Sigmoid colon (tissue), 7 donors: Measurements from ENCODE around the gene B3GAT2. TPM values are rescaled to one million over a fixed set of nuclear protein-coding genes. Genes with fewer than 3 reads are reported as not detected.

ENCODE experiments used
- DNase-seq: peaks from one replicate; pipeline ENCODE4 v3.0.0-alpha.2; 2019
- H3K27ac ChIP-seq, 4 donors: fragments of 200-600 bp; sonication (generic); one replicate each; pipeline ENCODE4 v1.5.1; 2016 to 2019; ENCODE audit warnings: mild to moderate bottlenecking in 1 of 4
- H3K27me3 ChIP-seq, 3 donors: fragments of 200-600 bp; sonication (generic); one replicate each; pipeline ENCODE4 v1.5.1; 2019; ENCODE audit warnings: mild to moderate bottlenecking in 1 of 3
- H3K36me3 ChIP-seq, 4 donors: fragments of 200-600 bp; sonication (generic); one replicate each; pipeline ENCODE4 v1.5.1; 2016 to 2019
- H3K4me1 ChIP-seq, 4 donors: fragments of 200-600 bp; sonication (generic); one replicate each; pipeline ENCODE4 v1.5.1; 2017 to 2019
- H3K4me3 ChIP-seq, 4 donors: fragments of 200-600 bp; sonication (generic); one replicate each; pipeline ENCODE4 v1.5.1; 2017 to 2019; ENCODE audit warnings: mild to moderate bottlenecking in 2 of 4, moderate library complexity in 1 of 4
- H3K9me3 ChIP-seq, 4 donors: fragments of 200-600 bp in 3 of 4; sonication (generic) in 3 of 4; one replicate each; pipeline versions ENCODE4 v1.5.1 to v1.6.1; 2013 to 2019
- CTCF ChIP-seq, 4 experiments: fragments of 450-650 bp in 3 of 4; fragments of 200-600 bp in 1 of 4; IDR thresholded peaks; one replicate each; pipeline ENCODE4 v1.5.1; 2016 to 2019; ENCODE audit warnings: antibody characterized with exemption in 4 of 4, mild to moderate bottlenecking in 3 of 4, moderate library complexity in 2 of 4
- EP300 ChIP-seq, 4 donors: sonication (generic); formaldehyde crosslinking; IDR thresholded peaks; one replicate each; pipeline ENCODE4 v1.6.1; 2017; ENCODE audit warnings: antibody characterized with exemption in 4 of 4
- POLR2A ChIP-seq, 2 donors: fragments of 450-650 bp; IDR thresholded peaks; one replicate each; pipeline ENCODE4 v1.6.1; 2016; ENCODE audit warnings: antibody characterized with exemption in 2 of 2, mild to moderate bottlenecking in 2 of 2, moderate library complexity in 2 of 2
- POLR2AphosphoS5 ChIP-seq, 4 donors: sonication (generic); formaldehyde crosslinking; IDR thresholded peaks; one replicate each; pipeline ENCODE4 v1.6.1; 2017; ENCODE audit warnings: antibody characterized with exemption in 4 of 4
- WGBS, 2 donors: extraction: QIAGEN DNeasy Blood & Tissue Kit; methylation state at CpG; one replicate each; pipeline ENCODE4 v1.1.7; 2013; 5-methylcytosine and 5-hydroxymethylcytosine counted together
- intact Hi-C: fragments of 100-400 bp; cut with DNase I; formaldehyde crosslinking; loops from one replicate; pipeline ENCODE4 v1.15.1; 2023
- polyA plus RNA-seq, 3 donors: library from polyadenylated mRNA; stranded (reverse); fragments of 200-250 nt; gene quantifications; one replicate each; pipeline ENCODE4 v1.2.3, GENCODE V29; 2013
- total RNA-seq, 4 donors: library from RNA; depleted of rRNA; stranded (reverse); fragments of >200 nt; gene quantifications; one replicate each; pipeline ENCODE4 v1.1.0, GENCODE V29; 2016
- donor health status: healthy with polysubstance abuse.
- donor health status: Bipolar disorder and iron deficiency.
- donor health status: healthy.

B3GAT2 gene
- total and polyA plus RNA-seq, 7 donors: under 0.01 to 0.28 (median 0.17) TPM; not detected in 3

GRCh38 chr6:70823651-70824050 is 133.2 kb downstream of the B3GAT2 start:
- Histone ChIP-seq H3K4me1 (no peaks in the 10 kb centered on the region), H3K27me3 (no peaks in the 10 kb centered on the region), H3K36me3 (no peaks in the 10 kb centered on the region), H3K4me3 (no peak overlapping the region), H3K9me3 (no peaks in the 10 kb centered on the region), H3K27ac (no peak overlapping the region)
- DNase-seq: no peak
- 80 to 95% methylated on average over 1 of the region's 1 CpG for WGBS, 2 donors
- intact Hi-C loops: no loop called here
- TF ChIP-seq EP300 (IDR thresholded peaks at IDR 0.05) (no peak), POLR2A (IDR thresholded peaks at IDR 0.05) (no peak), POLR2AphosphoS5 (IDR thresholded peaks at IDR 0.05) (no peak), CTCF (IDR thresholded peaks at IDR 0.05) (no peak)

GRCh38 chr6:70821751-70822150 is 135.1 kb downstream of the B3GAT2 start:
- 85 to 92% methylated on average over 2 of the region's 2 CpGs for WGBS, 2 donors
- Histone ChIP-seq H3K36me3 (no peaks in the 10 kb centered on the region), H3K4me3 (no peak overlapping the region), H3K27ac (no peak overlapping the region), H3K9me3 (no peaks in the 10 kb centered on the region), H3K4me1 (no peaks in the 10 kb centered on the region), H3K27me3 (no peaks in the 10 kb centered on the region)
- TF ChIP-seq POLR2AphosphoS5 (IDR thresholded peaks at IDR 0.05): no peak
- no peak for TF ChIP-seq EP300 (IDR thresholded peaks at IDR 0.05)
- TF ChIP-seq CTCF (IDR thresholded peaks at IDR 0.05): no peak
- no peak for TF ChIP-seq POLR2A (IDR thresholded peaks at IDR 0.05)
- DNase-seq: no peak
- intact Hi-C loops: no loop called here

GRCh38 chr6:70820778-70821177 is 136.1 kb downstream of the B3GAT2 start:
- H3K27ac ChIP-seq: no peak overlapping the region
- no peak for DNase-seq
- no peaks in the 10 kb centered on the region for H3K4me1 ChIP-seq
- H3K9me3 ChIP-seq: no peaks in the 10 kb centered on the region
- no peak for TF ChIP-seq EP300 (IDR thresholded peaks at IDR 0.05)
- H3K36me3 ChIP-seq: no peaks in the 10 kb centered on the region
- WGBS, 2 donors: 97 to 98% methylated on average over 2 of the region's 2 CpGs
- H3K27me3 ChIP-seq: no peaks in the 10 kb centered on the region
- intact Hi-C loops: no loop called here
- H3K4me3 ChIP-seq: no peak overlapping the region

- Histone ChIP-seq H3K27ac (no peak overlapping the region), H3K36me3 (no peaks in the 10 kb centered on the region), H3K4me1 (no peaks in the 10 kb centered on the region), H3K4me3 (no peak overlapping the region), H3K27me3 (no peaks in the 10 kb centered on the region), H3K9me3 (no peaks in the 10 kb centered on the region)
- intact Hi-C loops: no loop called here
- 96% methylated on average over 4 of the region's 4 CpGs for WGBS, 2 donors
- no peak for TF ChIP-seq EP300 (IDR thresholded peaks at IDR 0.05)
- no peak for TF ChIP-seq POLR2AphosphoS5 (IDR thresholded peaks at IDR 0.05)
- no peak for TF ChIP-seq POLR2A (IDR thresholded peaks at IDR 0.05)
- no peak for TF ChIP-seq CTCF (IDR thresholded peaks at IDR 0.05)
- no peak for DNase-seq
Observed at GRCh38 chr6:70819646-70820045, 137.2 kb downstream of the B3GAT2 start.

GRCh38 chr6:70813885-70814284 is 143.0 kb downstream of the B3GAT2 start:
- H3K4me1 ChIP-seq: no peaks in the 10 kb centered on the region
- H3K27me3 ChIP-seq: no peaks in the 10 kb centered on the region
- H3K27ac ChIP-seq: no peak overlapping the region
- H3K9me3 ChIP-seq: no peaks in the 10 kb centered on the region
- no peaks in the 10 kb centered on the region for H3K36me3 ChIP-seq
- no peak for DNase-seq
- TF ChIP-seq POLR2A (IDR thresholded peaks at IDR 0.05) (no peak), POLR2AphosphoS5 (IDR thresholded peaks at IDR 0.05) (no peak), CTCF (IDR thresholded peaks at IDR 0.05) (no peak), EP300 (IDR thresholded peaks at IDR 0.05) (no peak)
- intact Hi-C loops: no loop called here
- 85 to 93% methylated on average over 3 of the region's 3 CpGs for WGBS, 2 donors
- no peak overlapping the region for H3K4me3 ChIP-seq
